CD4-positive, alpha-beta T cell treated with Interleukin-4 for 1 hour (primary cell): Measurements from ENCODE around the gene KMT5B.

Experiments
- DNase-seq, 2 donors: peaks; one replicate each; pipeline ENCODE4 v3.0.0-alpha.2; 2020 to 2022

Gene KMT5B

DNA sequence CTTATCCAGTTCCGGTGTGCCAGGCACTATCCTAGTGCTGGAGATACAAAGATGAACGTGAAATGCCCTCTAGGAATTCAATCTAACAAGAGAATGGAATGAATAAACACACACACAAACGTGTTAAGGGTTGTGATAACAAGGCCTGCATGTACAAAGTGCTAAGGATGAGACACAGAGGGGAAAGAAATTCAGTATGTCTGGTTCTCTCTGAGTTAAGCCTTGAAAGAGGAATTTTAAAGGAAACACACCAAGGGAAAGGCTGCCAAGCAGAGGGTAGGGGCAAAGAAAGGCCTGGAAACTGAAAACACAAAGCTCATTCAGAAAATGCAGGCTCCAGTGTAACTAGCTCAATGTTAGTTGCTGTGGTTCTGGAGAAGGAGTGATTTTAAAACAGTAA lies 96.1 kb downstream of the KMT5B start:
- no peak for DNase-seq

- no peak for DNase-seq
Observed at GRCh38 chr11:68116126-68116525, 97.0 kb downstream of the KMT5B start.

- no peak for DNase-seq
Observed at GRCh38 chr11:68115285-68115684, 97.8 kb downstream of the KMT5B start.

- no peak for DNase-seq
Observed at GRCh38 chr11:68113986-68114385, 99.1 kb downstream of the KMT5B start.

DNA sequence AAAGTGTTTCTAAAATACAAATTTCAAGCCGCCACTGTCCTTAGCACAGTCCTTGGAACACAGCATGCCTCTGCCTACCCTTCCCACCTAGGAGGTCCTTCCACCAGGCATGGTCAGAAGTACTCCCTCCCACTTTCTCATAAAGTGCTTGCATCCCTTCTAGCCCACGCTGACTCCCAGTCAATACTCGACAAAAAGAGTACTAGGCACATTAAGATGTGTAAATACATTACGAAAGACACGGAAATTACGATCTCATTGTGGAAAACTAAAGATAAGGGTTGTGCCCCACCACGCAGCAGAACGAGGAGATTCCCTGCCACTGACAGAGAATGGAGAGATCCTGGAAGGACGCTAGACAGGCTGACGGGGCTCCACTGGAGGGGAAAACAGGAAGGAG lies 105.4 kb downstream of the KMT5B start:
- no peak for DNase-seq

GRCh38 chr11:68106165-68106940 lies 106.7 kb downstream of the KMT5B start:
- DNase-seq: no peak
